IPS-NIHi11 (cell line): ENCODE data around the gene AP4S1.
"Not testable (repeated sequence)": the region's sequence is repeated elsewhere in the genome, so short reads cannot be mapped to it uniquely, and the experiment has no call there.

ENCODE experiments used
- DNase-seq: peaks from one replicate; pipeline ENCODE4 v3.0.0; 2012; ENCODE audit warnings: mixed read lengths, low spot score

AP4S1 gene

DNA sequence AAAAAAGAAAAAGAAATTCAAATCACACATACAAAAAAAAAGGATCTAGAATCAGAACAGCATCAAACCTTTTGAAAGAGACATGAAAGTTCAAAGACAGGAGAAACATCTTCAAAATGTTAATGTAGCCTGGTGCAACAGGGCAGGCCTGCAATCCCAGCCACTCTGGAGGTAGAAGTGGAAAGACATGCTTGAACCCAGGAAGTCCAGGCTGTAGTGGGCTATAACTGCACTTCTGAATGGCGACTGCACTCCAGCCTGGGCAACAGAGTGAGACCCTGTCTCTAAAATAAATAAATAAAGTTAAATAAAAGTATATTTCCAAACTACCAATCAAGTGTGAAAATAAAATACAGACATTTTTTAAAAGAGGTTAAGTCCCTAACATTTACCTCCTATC is 18.7 kb upstream of the AP4S1 start:
- no peak for DNase-seq

DNA sequence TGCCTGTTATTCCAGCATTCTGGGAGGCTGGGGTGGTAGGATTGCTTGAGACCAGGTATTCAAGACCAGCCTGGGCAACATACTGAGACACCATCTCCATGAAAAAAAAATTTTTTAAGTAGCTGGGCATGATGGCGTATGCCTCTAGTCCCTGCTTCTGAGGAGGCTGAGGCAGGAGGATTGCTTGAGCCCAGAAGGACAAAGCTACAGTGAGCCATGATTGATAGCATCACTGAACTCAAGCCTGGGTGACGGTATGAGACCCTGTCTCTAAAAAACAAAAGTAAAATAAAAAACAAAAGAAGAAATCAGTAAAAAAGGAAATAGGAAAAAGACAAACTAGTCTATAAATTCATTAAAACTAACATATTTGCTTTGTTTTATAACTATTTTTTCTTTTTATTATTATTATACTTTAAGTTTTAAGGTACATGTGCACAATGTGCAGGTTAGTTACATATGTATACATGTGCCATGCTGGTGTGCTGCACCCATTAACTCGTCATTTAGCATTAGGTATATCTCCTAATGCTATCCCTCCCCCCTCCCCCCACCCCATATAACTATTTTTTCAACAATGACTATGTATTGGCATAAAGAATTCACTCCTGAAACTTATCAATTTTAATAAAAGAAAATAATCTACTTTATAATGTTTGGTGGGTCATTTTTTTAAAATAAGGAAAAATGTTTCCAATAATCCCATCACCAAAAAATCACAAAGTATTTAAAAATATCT is 15.4 kb upstream of the AP4S1 start:
- no peak for DNase-seq

DNA sequence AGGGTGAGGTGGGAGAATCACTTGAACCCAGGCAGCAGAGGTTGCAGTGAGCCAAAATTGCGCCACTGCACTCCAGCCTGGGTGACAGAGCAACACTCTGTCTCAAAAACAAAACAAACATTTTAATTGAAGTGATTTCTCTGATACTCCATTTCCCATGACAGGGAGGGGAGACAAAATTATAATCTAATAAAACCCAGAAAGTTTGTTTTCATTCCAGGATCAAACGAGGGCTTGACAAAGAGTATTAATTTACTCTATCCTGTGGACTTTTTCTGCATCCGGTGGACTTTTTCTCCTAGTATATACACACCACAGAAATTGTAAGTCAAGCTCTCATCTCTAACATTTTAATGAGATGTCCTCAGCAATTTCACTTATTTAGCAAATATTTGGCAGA is 14.5 kb upstream of the AP4S1 start:
- no peak for DNase-seq

DNA sequence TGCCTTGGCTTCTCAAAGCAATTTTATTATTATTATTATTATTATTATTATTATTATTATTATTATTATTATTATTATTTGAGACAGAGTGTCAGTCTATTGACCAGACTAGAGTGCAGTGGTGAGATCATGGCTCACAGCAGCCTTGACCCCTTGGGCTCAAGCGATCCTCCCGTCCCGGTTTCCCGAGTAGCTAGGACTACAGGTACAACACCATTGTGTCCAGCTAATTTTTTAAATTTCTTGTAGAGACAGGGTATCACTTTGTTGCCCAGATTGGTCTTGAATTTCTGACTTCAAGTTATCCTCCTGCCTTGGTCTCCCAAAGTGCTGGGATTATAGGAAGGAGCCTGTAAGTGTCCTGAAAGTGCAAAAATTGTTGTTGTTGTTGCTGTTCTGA is 11.6 kb upstream of the AP4S1 start:
- DNase-seq, result no peak

DNA sequence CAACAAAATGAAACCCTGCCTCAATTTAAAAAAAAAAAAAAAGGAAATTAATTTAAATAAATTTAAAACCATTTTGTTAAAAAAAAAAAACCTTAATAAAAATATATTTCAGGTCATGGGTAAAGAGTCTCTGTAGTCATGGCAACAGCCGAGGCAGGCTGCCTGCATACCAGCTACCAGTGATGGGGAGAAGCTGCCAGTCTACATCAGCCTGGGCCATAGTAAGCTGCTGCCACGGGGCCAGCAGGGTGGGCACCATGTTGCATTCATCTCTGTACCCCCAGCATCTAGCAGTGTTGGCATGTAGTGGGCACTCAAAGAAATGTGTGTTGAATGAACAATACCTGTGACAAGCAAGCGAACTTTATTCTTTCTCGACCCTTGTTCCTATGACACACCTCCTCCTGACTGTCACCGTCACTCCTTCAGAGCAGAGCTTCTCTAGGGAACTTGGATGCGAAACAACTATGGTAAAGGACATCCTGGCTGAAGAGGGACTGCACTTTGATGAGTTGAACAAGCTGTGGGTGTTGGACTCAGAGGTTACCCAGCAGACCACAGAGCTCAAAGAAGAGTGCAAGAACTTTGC is 7.3 kb upstream of the AP4S1 start:
- DNase-seq, result no peak

DNA sequence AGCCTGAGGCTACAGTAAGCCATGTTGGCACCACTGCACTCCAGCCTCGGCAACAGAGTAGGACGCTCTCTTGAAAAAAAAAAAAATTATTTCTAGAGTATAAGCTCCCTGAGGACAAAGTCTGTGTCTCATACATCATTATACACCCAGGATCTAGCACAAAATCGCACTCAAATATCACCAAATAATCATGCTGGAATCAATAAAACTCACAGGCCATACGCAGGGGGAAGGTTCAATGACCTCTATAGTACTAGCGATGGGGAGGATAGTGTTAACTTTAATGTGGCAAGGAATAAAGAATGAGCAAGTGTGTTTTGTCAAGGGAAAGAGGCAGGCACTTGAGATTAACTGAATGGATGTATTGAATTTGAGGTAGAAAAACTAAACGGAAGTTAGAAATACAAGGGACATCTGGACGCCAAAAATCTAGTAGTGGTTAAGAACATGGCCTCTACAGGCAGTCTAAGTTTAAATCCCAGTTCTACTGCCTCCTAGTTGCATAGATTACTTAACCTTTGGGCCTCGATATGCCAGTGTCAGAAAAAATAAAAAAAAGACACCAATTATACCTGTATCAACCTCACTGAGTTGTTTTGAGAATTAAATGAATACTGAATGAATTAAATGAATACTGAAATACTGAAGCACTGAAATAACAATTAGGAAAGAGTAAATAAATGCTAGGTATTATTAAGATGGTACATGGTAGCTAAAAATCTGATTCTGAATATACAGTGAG is 4.4 kb upstream of the AP4S1 start:
- DNase-seq, result no peak

DNA sequence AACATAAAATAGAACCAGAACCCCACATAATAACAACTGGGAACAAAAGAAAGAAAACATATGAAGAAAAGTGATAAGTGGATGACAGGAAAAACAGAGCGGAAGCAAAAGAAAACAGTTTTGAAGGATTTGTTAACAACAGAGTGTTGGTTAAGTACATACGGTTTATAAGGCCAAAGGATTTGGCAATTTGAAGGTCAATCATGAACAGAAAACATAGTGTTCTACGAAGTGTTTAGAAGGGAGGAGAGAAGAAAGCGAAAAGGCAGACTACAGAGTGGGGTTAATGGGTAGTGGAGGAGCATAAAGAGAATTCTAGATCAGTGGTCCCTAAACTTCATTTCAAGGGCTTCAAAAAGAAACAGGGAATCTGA is 3.9 kb upstream of the AP4S1 start:
- no peak for DNase-seq

DNA sequence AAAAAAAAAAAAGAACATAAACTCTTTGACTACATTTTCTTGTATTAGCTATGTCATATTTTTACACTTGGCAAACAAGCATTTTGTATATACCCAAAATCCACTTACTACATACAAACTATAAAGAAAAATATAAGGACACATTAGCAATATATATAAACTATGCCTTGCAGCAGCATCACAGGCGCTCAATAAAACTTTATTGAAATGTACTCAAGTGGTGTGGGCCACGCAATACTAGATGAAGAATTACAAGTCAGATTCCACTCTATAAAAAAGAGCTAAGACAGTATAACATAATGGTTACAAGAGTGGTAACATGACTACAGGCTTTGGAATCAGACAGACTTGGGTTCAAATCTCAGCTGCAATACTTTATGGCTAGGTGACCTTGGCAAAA is 3.1 kb upstream of the AP4S1 start:
- no peak for DNase-seq

DNA sequence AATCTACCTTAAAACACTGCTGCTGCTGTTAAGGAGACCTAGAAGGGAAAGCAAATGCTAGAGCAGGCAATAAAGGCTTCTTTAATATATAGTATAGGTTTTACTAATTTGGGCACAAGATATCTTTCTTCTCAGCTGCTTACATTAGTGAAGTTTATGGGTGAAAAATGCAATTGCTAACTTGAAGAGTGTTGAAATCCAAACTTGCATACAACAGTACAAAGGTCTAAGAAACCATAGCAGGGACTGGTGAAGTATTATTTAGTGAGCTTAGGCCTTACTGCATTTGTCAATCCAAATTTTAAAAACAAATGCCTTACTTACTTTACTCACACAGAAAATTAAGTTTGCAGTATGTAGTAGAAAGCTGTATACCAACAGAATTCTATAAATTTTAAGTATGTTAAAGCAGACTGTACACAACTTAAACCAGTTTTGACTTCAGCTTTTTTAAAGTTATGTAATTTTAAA is 1.4 kb upstream of the AP4S1 start:
- DNase-seq, result no peak

DNA sequence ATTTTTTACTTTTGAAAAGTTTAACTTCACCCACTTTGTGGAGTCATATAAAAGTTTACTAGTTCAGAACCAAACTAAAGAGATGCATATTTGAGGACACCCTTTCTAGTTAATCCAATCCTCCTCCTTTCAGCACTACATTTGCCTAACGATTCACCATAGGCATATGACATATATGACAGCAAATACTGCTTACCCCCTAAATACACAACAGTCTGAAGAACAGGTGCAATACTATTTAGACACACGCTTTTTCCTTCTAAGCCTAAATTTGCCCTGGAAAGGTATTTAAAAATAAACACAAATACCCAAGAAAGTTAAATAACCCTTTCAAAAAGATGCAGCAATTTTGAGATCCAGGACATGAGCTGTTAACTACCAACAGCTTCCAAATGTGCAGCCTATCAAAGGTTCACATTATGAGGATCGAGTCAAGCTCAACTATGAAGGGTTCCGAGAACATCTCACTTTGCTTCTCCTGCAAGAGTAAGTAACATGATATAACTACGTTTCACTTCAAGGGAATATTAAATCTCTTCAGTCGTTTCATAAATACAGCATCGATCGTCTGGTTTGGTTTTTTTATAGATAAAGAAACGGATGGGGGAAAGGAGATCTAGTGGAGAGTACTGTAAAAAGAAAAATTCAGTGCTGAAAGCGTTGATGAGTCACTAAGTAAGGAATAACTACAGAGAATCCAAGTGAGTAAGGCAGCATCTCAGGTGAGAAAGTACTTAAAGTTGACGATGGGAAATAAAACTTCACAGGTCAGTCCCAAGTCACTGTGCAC is 677 bp upstream of the AP4S1 start:
- DNase-seq, result no peak

DNA sequence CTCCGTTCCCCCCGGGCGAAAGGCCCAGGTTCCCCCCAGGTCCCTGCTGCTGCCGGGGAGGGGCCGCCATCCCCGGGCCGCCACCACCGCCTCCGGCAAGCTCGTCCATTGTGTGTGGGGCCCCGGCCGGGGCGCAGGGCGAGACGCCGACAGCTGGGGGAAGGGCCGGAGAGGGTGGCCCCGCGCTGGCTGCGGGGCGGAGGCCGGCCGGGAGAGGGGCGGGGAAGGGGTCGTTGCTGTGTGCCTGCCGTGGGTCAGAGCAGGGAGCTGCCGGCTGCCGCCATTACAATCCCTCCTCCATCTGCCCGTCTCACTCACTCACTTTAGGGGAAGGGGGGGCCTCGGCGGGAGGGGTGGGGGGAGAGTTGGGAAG is 614 bp downstream of the AP4S1 start, which contains the start of gene STRN3:
STRN3 (minus strand) TSS at position 303 of the 373 bp plus-strand sequence; CDS start at position 109, 194 bp downstream.
- no peak for DNase-seq

DNA sequence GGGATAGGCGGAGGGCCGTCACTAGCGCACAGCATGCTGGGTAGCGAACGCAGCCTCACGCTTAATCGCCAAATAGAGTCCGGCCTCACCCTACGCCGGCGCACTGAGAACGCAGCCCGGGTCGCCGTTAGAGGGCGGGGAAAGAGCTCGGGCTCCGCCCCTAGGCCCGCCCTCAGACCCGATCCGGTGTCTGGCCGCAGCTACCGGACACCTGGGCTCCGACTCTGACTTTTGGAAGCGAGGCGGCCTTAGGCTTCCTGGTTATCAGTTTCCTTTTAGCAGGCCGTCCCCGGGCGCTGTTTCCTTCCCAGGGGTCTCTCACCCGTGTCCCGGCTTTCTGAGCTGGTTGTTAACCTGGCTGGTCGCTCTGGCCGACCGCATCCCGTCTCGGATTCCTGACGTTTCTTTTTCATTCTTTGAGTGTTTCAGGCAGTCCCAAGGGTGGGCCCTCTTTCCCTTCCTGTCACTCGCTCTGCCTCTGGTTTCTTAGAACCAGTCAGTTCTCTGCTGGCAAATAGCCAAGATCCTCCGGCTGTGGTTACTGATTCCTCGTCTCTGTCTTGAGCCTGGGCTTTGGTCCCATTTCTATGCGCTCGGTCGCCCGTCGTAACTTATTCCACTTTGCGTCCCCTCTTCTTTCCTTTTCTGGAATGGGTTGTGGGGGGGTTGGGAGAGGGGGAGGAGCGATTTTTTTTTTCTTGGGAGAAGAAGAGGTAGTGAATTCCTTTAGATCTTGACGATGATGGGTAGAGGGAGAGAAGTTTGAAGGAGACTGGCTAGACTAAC is 1.2 kb downstream of the AP4S1 start:
- DNase-seq, result peak; percentile 93

DNA sequence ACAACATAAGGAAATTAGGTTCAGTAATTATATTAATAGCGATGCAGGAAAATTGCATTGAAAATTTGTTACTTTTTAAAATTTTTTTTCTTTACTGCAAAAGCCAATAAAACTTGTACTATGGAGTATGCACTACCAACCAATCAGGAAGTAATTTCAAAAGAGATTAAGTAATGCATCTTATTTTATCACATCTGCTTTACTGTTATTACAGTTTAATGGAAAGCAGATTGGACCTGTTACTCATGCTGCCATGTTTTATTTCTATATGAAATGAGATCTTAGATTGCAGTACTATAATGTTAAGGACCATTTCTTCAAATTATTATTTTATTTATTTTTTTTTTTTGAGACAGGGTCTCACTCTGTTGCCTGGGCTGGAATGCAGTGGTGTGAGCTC is 2.4 kb downstream of the AP4S1 start:
- DNase-seq, result no peak

DNA sequence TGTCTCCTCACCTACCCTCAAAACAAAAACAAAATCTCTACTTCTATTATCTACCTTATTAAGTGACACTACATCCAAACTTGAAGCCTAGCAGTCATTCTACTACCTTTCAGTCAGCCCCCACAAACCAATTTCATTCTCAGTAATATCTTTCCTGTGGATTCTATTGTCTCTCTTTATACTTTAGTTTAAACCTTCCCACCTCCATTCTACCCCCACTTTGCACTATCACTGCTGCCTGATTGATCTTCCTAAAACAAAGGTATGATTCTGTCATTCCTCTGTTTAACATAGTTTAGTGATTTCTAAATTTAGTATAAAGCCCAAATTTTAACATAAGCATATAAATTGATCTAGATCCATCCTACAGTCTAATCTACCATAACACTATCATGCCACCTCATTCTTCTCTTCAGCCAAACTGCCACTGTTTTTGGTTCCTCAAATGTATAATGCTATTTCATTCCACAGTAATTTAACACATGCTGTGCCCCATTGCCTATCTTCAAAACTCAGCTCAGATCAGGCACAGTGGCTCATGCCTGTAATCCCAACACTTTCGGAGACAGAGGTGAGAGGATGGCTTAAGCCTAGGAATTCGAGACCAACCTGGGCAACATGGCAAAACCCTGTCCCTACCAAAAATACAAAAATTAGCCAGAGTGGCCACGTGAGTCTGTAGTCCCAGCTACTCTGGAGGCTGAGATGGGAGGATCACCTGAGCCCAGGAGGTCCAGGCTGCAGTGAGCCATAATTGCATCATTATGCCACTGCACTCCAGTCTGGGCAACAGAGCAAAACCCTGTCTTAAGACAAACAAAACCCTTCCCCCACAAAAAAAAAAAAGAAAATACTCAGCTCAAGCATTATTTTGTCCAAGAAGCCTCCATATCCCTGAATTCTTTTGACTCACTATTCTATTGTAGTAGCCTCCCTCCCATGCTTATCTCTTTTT is 3.8 kb downstream of the AP4S1 start:
- no peak for DNase-seq

DNA sequence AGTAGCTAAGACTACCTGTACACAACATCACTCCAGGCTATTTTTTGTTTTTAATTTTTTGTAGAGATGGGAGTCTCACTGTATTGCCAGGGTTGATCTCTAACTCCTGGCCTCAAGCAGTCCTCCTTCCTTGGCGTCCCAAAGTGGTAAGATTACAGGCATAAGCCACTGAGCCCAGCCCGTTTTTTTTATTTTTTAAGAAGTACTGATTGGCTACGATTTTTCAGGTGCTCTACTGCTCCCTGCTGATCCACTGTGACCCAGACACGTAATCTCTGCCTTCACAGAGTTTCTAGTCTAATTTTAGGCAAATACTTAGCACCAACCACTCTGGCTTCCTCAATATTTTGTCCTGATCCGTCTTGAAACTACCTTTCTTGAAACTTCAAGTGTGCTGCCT is 5.0 kb downstream of the AP4S1 start:
- no peak for DNase-seq

DNA sequence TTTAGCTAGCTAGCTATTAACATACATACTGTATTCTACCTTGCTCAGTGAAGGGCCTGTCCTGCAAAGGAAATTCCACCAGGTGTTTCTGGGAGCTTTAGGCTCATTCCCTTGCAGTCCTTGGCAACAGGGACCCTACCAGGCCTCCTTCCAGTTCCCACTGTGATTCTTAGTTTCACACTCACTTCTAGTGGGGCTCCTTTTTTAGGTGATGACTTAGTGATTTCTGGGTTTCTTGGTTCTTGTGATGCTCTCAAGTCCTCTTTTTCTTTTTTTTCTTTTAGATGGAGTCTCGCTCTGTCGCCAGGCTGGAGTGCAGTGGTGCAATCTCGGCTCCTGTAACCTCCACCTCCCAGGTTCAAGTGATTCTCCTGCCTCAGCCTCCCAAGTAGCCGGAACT is 11.1 kb downstream of the AP4S1 start:
- DNase-seq, result no peak

DNA sequence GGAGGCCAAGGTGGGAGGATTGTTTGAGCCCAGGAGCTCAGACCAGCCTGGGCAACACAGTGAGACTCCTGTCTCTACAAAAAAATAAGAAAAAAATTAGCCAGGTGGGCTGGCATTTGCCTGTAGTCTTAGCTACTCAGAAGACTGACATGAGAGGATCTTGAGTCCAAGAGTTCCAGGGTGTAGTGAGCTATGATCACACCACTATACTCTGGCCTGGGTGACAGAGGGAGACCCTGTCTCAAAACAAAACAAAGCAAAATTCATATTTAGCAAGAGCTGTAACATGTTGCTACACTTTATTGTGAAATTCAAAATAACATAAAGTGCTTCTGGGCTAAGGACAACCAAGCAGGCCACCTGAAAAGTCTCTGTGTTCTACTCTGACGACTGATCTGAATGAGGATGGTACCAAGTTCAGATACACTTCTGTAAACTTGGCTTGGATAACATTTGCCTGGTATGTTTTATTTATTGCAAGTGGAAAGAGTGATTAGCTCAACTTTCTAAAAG is 12.3 kb downstream of the AP4S1 start:
- no peak for DNase-seq

DNA sequence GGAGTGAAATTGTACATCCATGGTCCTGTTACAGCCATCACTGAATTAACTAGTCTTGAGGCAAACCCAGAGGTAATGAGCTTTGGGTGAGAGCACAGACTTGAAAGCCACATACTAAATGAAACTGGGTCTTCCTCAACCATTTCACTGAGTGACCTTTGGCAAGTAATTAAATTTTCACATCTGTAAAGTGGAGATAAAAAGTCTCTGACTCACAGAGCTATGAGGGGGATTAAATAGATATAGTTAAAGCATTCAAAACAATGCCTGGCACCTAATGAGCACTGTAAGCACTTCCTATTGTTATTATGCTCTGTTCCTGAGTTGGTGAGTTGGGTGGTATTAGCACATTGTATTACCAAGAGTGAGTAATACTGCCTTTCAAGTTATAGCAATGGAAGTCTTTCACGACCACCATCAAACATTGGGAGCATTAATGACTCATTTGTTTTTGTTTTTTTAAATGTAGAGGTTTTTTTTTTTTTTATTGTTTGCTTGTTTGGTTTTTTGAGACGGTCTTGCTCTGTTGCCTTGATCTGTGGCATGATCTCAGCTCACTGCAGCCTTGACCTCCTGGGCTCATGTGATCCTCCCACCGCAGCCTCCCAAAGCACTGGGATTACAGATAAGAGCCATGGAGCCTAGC is 13.2 kb downstream of the AP4S1 start:
- no peak for DNase-seq

DNA sequence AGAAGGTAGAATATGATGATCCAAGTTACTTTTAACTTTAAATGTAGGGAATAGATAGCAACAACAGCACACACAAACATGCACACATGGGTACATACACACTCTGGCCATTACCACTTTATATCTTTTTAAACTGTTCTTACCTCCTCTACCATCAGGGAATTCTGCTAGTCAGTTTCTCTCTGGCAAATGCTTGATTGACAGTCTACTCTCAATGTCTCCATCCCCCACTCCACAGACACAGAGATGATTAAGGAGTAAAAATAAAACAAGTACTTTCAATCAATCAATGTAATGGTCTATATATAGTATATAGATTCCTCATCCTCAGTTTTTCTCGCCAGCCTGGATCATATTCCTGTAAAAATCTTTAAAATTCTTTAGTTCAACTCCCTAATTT is 16.9 kb downstream of the AP4S1 start:
- DNase-seq, result no peak

DNA sequence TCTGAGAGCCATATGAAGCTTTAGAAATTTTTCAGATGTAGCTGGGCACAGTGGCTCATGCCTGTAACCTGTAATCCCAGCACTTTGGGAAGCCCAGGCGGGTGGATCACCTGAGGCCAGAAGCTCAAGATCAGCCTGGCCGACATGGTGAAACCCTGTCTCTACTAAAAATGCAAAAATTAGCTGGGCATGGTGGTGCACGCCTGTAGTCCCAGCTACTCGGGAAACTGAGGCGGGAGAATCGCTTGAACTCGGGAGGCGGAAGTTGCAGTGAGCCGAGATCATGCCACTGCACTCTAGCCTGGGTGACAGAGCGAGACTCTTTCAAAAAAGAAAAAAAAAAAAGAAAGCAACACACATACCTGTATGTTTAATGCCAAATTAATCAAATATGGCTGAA is 17.4 kb downstream of the AP4S1 start:
- DNase-seq, result not testable (repeated sequence)
